Uterus (tissue), 2 donors: ENCODE data around the gene NEDD4L.

Experiments
- CTCF ChIP-seq, 4 experiments: fragments of 200-600 bp in 2 of 4; fragments of 450-650 bp in 2 of 4; sonication (generic) in 2 of 4; IDR thresholded peaks; one replicate each; pipeline ENCODE4 v1.5.1; 2016 to 2019; ENCODE audit warnings: antibody characterized with exemption in 4 of 4, mild to moderate bottlenecking in 2 of 4, moderate library complexity in 1 of 4
- POLR2A ChIP-seq, 2 donors: fragments of 450-650 bp; IDR thresholded peaks; one replicate each; pipeline ENCODE4 v1.6.1; 2016; ENCODE audit warnings: antibody characterized with exemption in 2 of 2, mild to moderate bottlenecking in 1 of 2, moderate library complexity in 1 of 2

- TF ChIP-seq POLR2A (IDR thresholded peaks at IDR 0.05) = no peak
- TF ChIP-seq CTCF (IDR thresholded peaks at IDR 0.05) = no peak
Measured at GRCh38 chr18:58080451-58080850, 36.4 kb downstream of the NEDD4L start.
